Upper lobe of left lung (tissue), 6 donors: ENCODE measurements around the gene MTIF3. TPM values are rescaled to one million over a fixed set of nuclear protein-coding genes. Genes with fewer than 3 reads are reported as not detected.

Experiments
- ATAC-seq, 2 donors: fragments of 200-7000 bp; cut with Tn5 transposase; one replicate each; pipeline ENCODE4 v1.9.1; 2022; ENCODE audit warnings: mild to moderate bottlenecking in 2 of 2, moderate library complexity in 2 of 2; ENCODE audit not compliant: low FRiP score in 2 of 2
- DNase-seq, 2 donors: peaks; one replicate each; pipeline ENCODE4 v3.0.0-alpha.2; 2019 to 2020
- H3K27ac ChIP-seq, 4 donors: fragments of 200-600 bp; sonication (generic); one replicate each; pipeline ENCODE4 v1.5.1; 2016 to 2019
- H3K27me3 ChIP-seq, 4 donors: fragments of 200-600 bp; sonication (generic); one replicate each; pipeline ENCODE4 v1.5.1; 2017 to 2019
- H3K36me3 ChIP-seq, 4 donors: fragments of 200-600 bp; sonication (generic); one replicate each; pipeline ENCODE4 v1.5.1; 2016 to 2019
- H3K4me1 ChIP-seq, 4 donors: fragments of 200-600 bp; sonication (generic); one replicate each; pipeline ENCODE4 v1.5.1; 2018 to 2019
- H3K4me3 ChIP-seq, 4 donors: fragments of 200-600 bp; sonication (generic); one replicate each; pipeline ENCODE4 v1.5.1; 2017 to 2019; ENCODE audit warnings: mild to moderate bottlenecking in 2 of 4, moderate library complexity in 1 of 4
- H3K9me3 ChIP-seq, 4 donors: fragments of 200-600 bp; sonication (generic); one replicate each; pipeline ENCODE4 v1.5.1; 2018 to 2019
- CTCF ChIP-seq, 6 experiments: fragments of 450-650 bp in 4 of 6; fragments of 200-600 bp in 2 of 6; sonication (generic) in 2 of 6; IDR thresholded peaks; one replicate each; pipeline ENCODE4 v1.5.1; 2016 to 2019; ENCODE audit warnings: antibody characterized with exemption in 6 of 6
- EP300 ChIP-seq, 4 donors: sonication (generic); formaldehyde crosslinking; IDR thresholded peaks; one replicate each; pipeline ENCODE4 v1.5.1; 2017; ENCODE audit warnings: antibody characterized with exemption in 4 of 4, control low read depth in 2 of 4
- POLR2A ChIP-seq, 4 donors: fragments of 450-650 bp; IDR thresholded peaks; one replicate each; pipeline ENCODE4 v1.5.1; 2016 to 2017; ENCODE audit warnings: antibody characterized with exemption in 4 of 4, mild to moderate bottlenecking in 2 of 4
- POLR2AphosphoS5 ChIP-seq, 2 donors: sonication (generic); formaldehyde crosslinking; IDR thresholded peaks; one replicate each; pipeline ENCODE4 v1.5.1; 2017; ENCODE audit warnings: antibody characterized with exemption in 2 of 2
- WGBS, 2 donors: methylation state at CpG; one replicate each; pipeline ENCODE4 v1.1.5; 2017 to 2018; 5-methylcytosine and 5-hydroxymethylcytosine counted together
- total RNA-seq, 6 donors: library from RNA; depleted of rRNA in 4 of 6; stranded (reverse); fragments of >200 nt in 4 of 6; gene quantifications; one replicate each; pipeline versions ENCODE4 v1.1.0 to v1.2.1, GENCODE V29; 2016 to 2021
- donor health status: DM: no; HTN: no; CAD: no; lungs with moderate emphysema.
- donor health status: DM: no; HTN: yes; CAD: no; lungs with severe emphysema.

The MTIF3 gene
- total RNA-seq, 6 donors from 2014 or later = 31.2 to 104 (median 38.8) TPM

GRCh38 chr13:27398360-27398759 is 52.0 kb downstream of the MTIF3 start:
- 73 to 75% methylated on average over 4 of the region's 4 CpGs for WGBS, 2 donors
- H3K27ac ChIP-seq = no peak overlapping the region
- TF ChIP-seq EP300 (IDR thresholded peaks at IDR 0.05) (no peak), CTCF (IDR thresholded peaks at IDR 0.05) (no peak), POLR2A (IDR thresholded peaks at IDR 0.05) (no peak), POLR2AphosphoS5 (IDR thresholded peaks at IDR 0.05) (no peak)
- H3K4me1 ChIP-seq = peaks cover 3 to 8% (median 4%) of the 10 kb centered on the region in 4 donors
- H3K4me3 ChIP-seq = no peak overlapping the region
- no peaks in the 10 kb centered on the region for H3K36me3 ChIP-seq
- ATAC-seq (no peak), DNase-seq (no peak)
- H3K27me3 ChIP-seq = no peaks in the 10 kb centered on the region
- H3K9me3 ChIP-seq = no peaks in the 10 kb centered on the region

GRCh38 chr13:27396252-27396846 is 54.0 kb downstream of the MTIF3 start:
- WGBS, 2 donors = 77 to 95% methylated on average over 6 to 7 of the region's 7 CpGs
- no peak for TF ChIP-seq EP300 (IDR thresholded peaks at IDR 0.05)
- TF ChIP-seq POLR2A (IDR thresholded peaks at IDR 0.05) = no peak
- TF ChIP-seq POLR2AphosphoS5 (IDR thresholded peaks at IDR 0.05) = no peak
- no peak for TF ChIP-seq CTCF (IDR thresholded peaks at IDR 0.05)

GRCh38 chr13:27395007-27395510 is 55.3 kb downstream of the MTIF3 start:
- no peak overlapping the region for H3K27ac ChIP-seq
- no peaks in the 10 kb centered on the region for H3K9me3 ChIP-seq
- WGBS, 2 donors = 81 to 87% methylated on average over 14 of the region's 14 CpGs
- DNase-seq (no peak), ATAC-seq (no peak)
- H3K27me3 ChIP-seq = no peaks in the 10 kb centered on the region
- TF ChIP-seq POLR2AphosphoS5 (IDR thresholded peaks at IDR 0.05) = no peak
- no peak for TF ChIP-seq CTCF (IDR thresholded peaks at IDR 0.05)
- TF ChIP-seq POLR2A (IDR thresholded peaks at IDR 0.05) = no peak
- no peak for TF ChIP-seq EP300 (IDR thresholded peaks at IDR 0.05)
- no peaks in the 10 kb centered on the region for H3K36me3 ChIP-seq
- H3K4me3 ChIP-seq = no peak overlapping the region
- no peaks in the 10 kb centered on the region for H3K4me1 ChIP-seq

More at GRCh38 chr13:27396252-27396846, 54.0 kb downstream of the MTIF3 start:
- H3K9me3 ChIP-seq = no peaks in the 10 kb centered on the region
- no peaks in the 10 kb centered on the region for H3K36me3 ChIP-seq
- no peak overlapping the region for H3K27ac ChIP-seq
- no peak overlapping the region for H3K4me3 ChIP-seq
- H3K27me3 ChIP-seq = no peaks in the 10 kb centered on the region
- no peak for DNase-seq
- no peak for ATAC-seq
- H3K4me1 ChIP-seq = peaks cover 0 to 6% (median 3%) of the 10 kb centered on the region in 4 donors

DNA sequence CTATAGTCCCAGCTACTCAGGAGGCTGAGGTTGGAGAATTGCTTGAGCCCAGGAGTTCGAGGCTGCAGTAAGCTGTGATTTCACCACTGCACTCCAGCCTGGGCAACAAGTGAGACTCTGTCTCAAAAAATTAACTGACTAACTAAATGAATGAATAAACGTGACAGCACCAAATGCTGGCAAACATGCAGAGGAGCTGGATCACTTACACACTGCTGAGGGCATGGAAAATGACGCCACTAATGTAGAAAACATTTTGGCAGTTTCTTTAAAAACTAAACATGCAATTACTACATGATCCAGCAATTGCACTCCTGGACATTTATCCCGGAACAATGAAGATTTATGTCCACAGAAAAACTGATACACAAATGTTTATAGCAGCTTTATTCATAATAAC is 57.3 kb downstream of the MTIF3 start:
- H3K27ac ChIP-seq = no peak overlapping the region
- no peak for DNase-seq
- 66 to 67% methylated on average over 4 of the region's 4 CpGs for WGBS, 2 donors
- no peak overlapping the region for H3K4me3 ChIP-seq
- TF ChIP-seq CTCF (IDR thresholded peaks at IDR 0.05) = no peak
- no peak for TF ChIP-seq POLR2AphosphoS5 (IDR thresholded peaks at IDR 0.05)
- TF ChIP-seq POLR2A (IDR thresholded peaks at IDR 0.05) = no peak
- TF ChIP-seq EP300 (IDR thresholded peaks at IDR 0.05) = no peak
- no peaks in the 10 kb centered on the region for H3K27me3 ChIP-seq
- ATAC-seq = no peak
- no peaks in the 10 kb centered on the region for H3K9me3 ChIP-seq
- H3K4me1 ChIP-seq = no peaks in the 10 kb centered on the region
- no peaks in the 10 kb centered on the region for H3K36me3 ChIP-seq

DNA sequence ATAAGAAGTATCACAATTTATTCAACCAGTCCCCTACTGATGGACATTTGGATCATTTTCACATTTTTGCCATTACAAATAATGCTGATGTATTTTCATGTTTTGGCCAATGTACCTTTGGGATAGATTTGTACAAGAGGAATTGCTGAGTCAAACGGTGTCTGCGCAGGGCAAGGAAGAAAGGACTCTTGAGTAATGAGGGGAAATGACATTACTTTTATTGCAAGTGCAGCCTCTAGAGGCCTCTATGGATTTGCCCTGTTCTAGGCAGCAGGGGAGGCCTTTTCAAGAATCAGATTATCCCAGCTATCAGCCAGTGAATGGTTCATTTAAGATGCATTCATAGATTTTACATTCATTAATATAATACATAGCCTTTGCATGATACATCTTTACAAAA is 58.9 kb downstream of the MTIF3 start:
- H3K36me3 ChIP-seq = no peaks in the 10 kb centered on the region
- no peak for ATAC-seq
- H3K27me3 ChIP-seq = no peaks in the 10 kb centered on the region
- no peak overlapping the region for H3K4me3 ChIP-seq
- H3K27ac ChIP-seq = no peak overlapping the region
- H3K9me3 ChIP-seq = no peaks in the 10 kb centered on the region
- DNase-seq = no peak
- TF ChIP-seq CTCF (IDR thresholded peaks at IDR 0.05) (no peak), EP300 (IDR thresholded peaks at IDR 0.05) (no peak), POLR2A (IDR thresholded peaks at IDR 0.05) (no peak), POLR2AphosphoS5 (IDR thresholded peaks at IDR 0.05) (no peak)
- 43 to 51% methylated on average over 2 of the region's 2 CpGs for WGBS, 2 donors
- H3K4me1 ChIP-seq = no peaks in the 10 kb centered on the region
